Measurements from ENCODE around the gene BNIP2.

BNIP2 gene

DNA sequence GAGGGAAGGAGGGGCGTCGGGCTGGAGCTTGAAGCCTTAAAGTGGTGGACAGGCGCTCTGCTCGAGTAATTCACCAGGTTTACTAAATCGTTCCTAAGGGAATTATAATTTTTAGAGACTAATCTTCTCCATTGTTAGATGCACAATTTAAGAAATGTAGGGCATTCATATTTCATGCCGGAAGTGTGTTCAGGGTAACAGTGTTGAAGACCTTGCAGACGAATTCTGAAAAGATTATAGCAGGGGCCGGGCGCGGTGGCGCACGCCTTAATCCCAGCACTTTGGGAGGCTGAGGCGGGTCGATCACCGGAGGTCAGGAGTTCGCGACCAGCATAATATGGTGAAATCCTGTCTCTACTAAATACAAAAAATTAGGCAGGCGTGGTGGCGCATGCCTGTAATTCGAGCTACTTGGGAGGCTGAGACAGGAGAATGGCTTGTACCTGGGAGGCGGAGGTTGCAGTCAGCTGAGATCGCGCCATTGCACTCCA, 31.4 kb downstream of the BNIP2 start:
- no peaks in the 10 kb centered on the region for H3K4me1 ChIP-seq (ENCODE audit: control insufficient read depth, insufficient read depth, low read length)
- TF ChIP-seq ZNF16 (tag by site-specific recombination; IDR thresholded peaks at IDR 0.05; ENCODE audit: low read depth) = no peak
- TF ChIP-seq ZNF544 (tag by site-specific recombination; IDR thresholded peaks at IDR 0.05) = no peak
- TF ChIP-seq ZNF830 (tag by site-specific recombination; IDR thresholded peaks at IDR 0.05; ENCODE audit: low read depth) = no peak
- TF ChIP-seq ZNF785 (tag by site-specific recombination; IDR thresholded peaks at IDR 0.05) = no peak
- TF ChIP-seq ZNF140 (tag by site-specific recombination; IDR thresholded peaks at IDR 0.05) = no peak
- TF ChIP-seq ZNF768 (tag by site-specific recombination; IDR thresholded peaks at IDR 0.05) = no peak
- TF ChIP-seq OVOL3 (tag by site-specific recombination; IDR thresholded peaks at IDR 0.05) = no peak
- no peak for TF ChIP-seq ZNF48 (tag by site-specific recombination; IDR thresholded peaks at IDR 0.05)
- TF ChIP-seq KLF1 (tag by site-specific recombination; IDR thresholded peaks at IDR 0.05) = no peak
- peak; percentile 14; the same call in 1 of the 2 replicates for TF ChIP-seq ZXDB (tag by site-specific recombination; IDR thresholded peaks at IDR 0.05)
- TF ChIP-seq, protein P1, sequence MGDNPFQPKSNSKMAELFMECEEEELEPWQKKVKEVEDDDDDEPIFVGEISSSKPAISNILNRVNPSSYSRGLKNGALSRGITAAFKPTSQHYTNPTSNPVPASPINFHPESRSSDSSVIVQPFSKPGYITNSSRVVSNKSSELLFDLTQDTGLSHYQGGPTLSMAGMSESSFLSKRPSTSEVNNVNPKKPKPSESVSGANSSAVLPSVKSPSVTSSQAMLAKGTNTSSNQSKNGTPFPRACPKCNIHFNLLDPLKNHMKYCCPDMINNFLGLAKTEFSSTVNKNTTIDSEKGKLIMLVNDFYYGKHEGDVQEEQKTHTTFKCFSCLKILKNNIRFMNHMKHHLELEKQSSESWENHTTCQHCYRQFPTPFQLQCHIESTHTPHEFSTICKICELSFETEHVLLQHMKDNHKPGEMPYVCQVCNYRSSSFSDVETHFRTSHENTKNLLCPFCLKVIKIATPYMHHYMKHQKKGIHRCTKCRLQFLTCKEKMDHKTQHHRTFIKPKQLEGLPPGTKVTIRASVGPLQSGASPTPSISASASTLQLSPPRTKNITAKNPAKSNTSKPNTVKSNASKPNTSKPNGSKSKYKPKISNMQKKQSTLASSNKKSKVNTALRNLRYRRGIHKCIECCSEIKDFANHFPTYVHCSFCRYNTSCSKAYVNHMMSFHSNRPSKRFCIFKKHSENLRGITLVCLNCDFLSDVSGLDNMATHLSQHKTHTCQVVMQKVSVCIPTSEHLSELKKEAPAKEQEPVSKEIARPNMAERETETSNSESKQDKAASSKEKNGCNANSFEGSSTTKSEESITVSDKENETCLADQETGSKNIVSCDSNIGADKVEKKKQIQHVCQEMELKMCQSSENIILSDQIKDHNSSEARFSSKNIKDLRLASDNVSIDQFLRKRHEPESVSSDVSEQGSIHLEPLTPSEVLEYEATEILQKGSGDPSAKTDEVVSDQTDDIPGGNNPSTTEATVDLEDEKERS (tag by site-specific recombination; IDR thresholded peaks at IDR 0.05) = peak; percentile 38; the same call in 1 of the 2 replicates
- TF ChIP-seq MYNN (tag by site-specific recombination; IDR thresholded peaks at IDR 0.05; ENCODE audit: borderline replicate concordance) = no peak
- no peak for TF ChIP-seq ZNF596 (tag by site-specific recombination; IDR thresholded peaks at IDR 0.05)
- TF ChIP-seq, protein P2, sequence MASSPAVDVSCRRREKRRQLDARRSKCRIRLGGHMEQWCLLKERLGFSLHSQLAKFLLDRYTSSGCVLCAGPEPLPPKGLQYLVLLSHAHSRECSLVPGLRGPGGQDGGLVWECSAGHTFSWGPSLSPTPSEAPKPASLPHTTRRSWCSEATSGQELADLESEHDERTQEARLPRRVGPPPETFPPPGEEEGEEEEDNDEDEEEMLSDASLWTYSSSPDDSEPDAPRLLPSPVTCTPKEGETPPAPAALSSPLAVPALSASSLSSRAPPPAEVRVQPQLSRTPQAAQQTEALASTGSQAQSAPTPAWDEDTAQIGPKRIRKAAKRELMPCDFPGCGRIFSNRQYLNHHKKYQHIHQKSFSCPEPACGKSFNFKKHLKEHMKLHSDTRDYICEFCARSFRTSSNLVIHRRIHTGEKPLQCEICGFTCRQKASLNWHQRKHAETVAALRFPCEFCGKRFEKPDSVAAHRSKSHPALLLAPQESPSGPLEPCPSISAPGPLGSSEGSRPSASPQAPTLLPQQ (tag by site-specific recombination; IDR thresholded peaks at IDR 0.05) = 0 out of 2 replicates have a peak, but pooled peaks have one; percentile 24
- no peak for TF ChIP-seq ZSCAN30 (tag by site-specific recombination; IDR thresholded peaks at IDR 0.05)
- no peak for TF ChIP-seq TSHZ1 (tag by site-specific recombination; IDR thresholded peaks at IDR 0.05; ENCODE audit: borderline replicate concordance)
- TF ChIP-seq ZBTB8A (tag by site-specific recombination; IDR thresholded peaks at IDR 0.05) = peak; percentile 92; the same call in 1 of the 2 replicates
- TF ChIP-seq SCRT2 (tag by site-specific recombination; IDR thresholded peaks at IDR 0.05) = no peak
- TF ChIP-seq, protein P3, sequence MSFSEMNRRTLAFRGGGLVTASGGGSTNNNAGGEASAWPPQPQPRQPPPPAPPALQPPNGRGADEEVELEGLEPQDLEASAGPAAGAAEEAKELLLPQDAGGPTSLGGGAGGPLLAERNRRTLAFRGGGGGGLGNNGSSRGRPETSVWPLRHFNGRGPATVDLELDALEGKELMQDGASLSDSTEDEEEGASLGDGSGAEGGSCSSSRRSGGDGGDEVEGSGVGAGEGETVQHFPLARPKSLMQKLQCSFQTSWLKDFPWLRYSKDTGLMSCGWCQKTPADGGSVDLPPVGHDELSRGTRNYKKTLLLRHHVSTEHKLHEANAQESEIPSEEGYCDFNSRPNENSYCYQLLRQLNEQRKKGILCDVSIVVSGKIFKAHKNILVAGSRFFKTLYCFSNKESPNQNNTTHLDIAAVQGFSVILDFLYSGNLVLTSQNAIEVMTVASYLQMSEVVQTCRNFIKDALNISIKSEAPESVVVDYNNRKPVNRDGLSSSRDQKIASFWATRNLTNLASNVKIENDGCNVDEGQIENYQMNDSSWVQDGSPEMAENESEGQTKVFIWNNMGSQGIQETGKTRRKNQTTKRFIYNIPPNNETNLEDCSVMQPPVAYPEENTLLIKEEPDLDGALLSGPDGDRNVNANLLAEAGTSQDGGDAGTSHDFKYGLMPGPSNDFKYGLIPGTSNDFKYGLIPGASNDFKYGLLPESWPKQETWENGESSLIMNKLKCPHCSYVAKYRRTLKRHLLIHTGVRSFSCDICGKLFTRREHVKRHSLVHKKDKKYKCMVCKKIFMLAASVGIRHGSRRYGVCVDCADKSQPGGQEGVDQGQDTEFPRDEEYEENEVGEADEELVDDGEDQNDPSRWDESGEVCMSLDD (tag by site-specific recombination; IDR thresholded peaks at IDR 0.05) = no peak
- TF ChIP-seq TCF7L2 (IDR thresholded peaks at IDR 0.05; ENCODE audit: borderline replicate concordance, low read depth, low read length) = no peak
- ChIA-PET CTCF (interaction anchor here (0.7 to 0.9 kb wide), 2 partner anchors 125 to 701 kb away, joined by 3 read pairs; no protein-coding TSS in a partner anchor), POLR2A (interaction anchor here (0.6 to 1.3 kb wide), 6 partner anchors 8 to 32 kb away, joined by 3 to 10 read pairs (median 5); partner anchors contain the start of gene BNIP2)
- no peak overlapping the region for H3K27ac ChIP-seq (ENCODE audit: extremely low read depth, low read depth, low read length)
- H3K36me3 ChIP-seq (ENCODE audit: control insufficient read depth in 2 of 2, insufficient read depth in 1 of 2, low read length in 2 of 2) = peaks cover 0 to 40% of the 10 kb centered on the region in 2 experiments; a peak in 1 of 3 replicates
- no peaks in the 10 kb centered on the region for H3K9me3 ChIP-seq (ENCODE audit: control insufficient read depth, insufficient read depth, low read depth, low read length)
- H3K4me3 ChIP-seq (ENCODE audit: low read depth, low read length) = no peak overlapping the region

All from HEK293 (cell line).